ENCODE results near the gene DDX39B.
"Not testable (repeated sequence)": the region's sequence is repeated elsewhere in the genome, so short reads cannot be mapped to it uniquely, and the experiment has no call there.

The DDX39B gene

GRCh38 chr6:31541658-31542521 lies at the start of gene DDX39B:
TSS of gene DDX39B (minus strand) at chr6:31542003. CDS start at chr6:31540532, 1,471 bp downstream.
- peak; percentile 99 for DNase-seq (ENCODE audit: low read depth)

- DNase-seq (ENCODE audit: low read depth): not testable (repeated sequence)
Measured at GRCh38 chr6:31590691-31591090, 48.9 kb upstream of the DDX39B start.

- DNase-seq (ENCODE audit: low read depth): no peak
Measured at GRCh38 chr6:31588871-31589650, 47.3 kb upstream of the DDX39B start.

GRCh38 chr6:31587791-31588777 lies 46.3 kb upstream of the DDX39B start:
- no peak for DNase-seq (ENCODE audit: low read depth)

- DNase-seq (ENCODE audit: low read depth): no peak
Measured at GRCh38 chr6:31586599-31587281, 44.9 kb upstream of the DDX39B start.

GRCh38 chr6:31586008-31586407 lies 44.2 kb upstream of the DDX39B start, which contains the start of gene LST1:
TSS of gene LST1 (plus strand) at chr6:31586277. CDS start at chr6:31587300, 1,023 bp downstream.
- no peak for DNase-seq (ENCODE audit: low read depth)

GRCh38 chr6:31585491-31585890 lies 43.7 kb upstream of the DDX39B start:
- peak; percentile 46 for DNase-seq (ENCODE audit: low read depth)

- no peak for DNase-seq (ENCODE audit: low read depth)
Measured at GRCh38 chr6:31582230-31582643, 40.4 kb upstream of the DDX39B start, which contains the start of gene LTB. TSS of gene LTB (minus strand) at chr6:31582424. CDS start at chr6:31582417, 7 bp downstream.

GRCh38 chr6:31581434-31582229 lies 39.8 kb upstream of the DDX39B start:
- peak; percentile 32 for DNase-seq (ENCODE audit: low read depth)

GRCh38 chr6:31580807-31581433 lies 39.1 kb upstream of the DDX39B start:
- DNase-seq (ENCODE audit: low read depth): peak; percentile 85

- no peak for DNase-seq (ENCODE audit: low read depth)
Measured at GRCh38 chr6:31580438-31580740, 38.6 kb upstream of the DDX39B start.

- no peak for DNase-seq (ENCODE audit: low read depth)
Measured at GRCh38 chr6:31579546-31580437, 38.0 kb upstream of the DDX39B start.

- DNase-seq (ENCODE audit: low read depth): no peak
Measured at GRCh38 chr6:31579119-31579505, 37.3 kb upstream of the DDX39B start.

- DNase-seq (ENCODE audit: low read depth): no peak
Measured at GRCh38 chr6:31578184-31579118, 36.6 kb upstream of the DDX39B start.

GRCh38 chr6:31577579-31577966 lies 35.8 kb upstream of the DDX39B start:
- DNase-seq (ENCODE audit: low read depth): no peak

- DNase-seq (ENCODE audit: low read depth): no peak
Measured at GRCh38 chr6:31576897-31577578, 35.2 kb upstream of the DDX39B start.
